HCT116 (cell line): ENCODE data around the gene ODF2L. TPM values are rescaled to one million over a fixed set of nuclear protein-coding genes. Genes with fewer than 3 reads are reported as not detected.

Source experiments
- ATAC-seq: fragments of 200-7000 bp; cut with Tn5 transposase; 2 replicates; pipeline ENCODE4 v1.9.1; 2020; ENCODE audit warnings: mild to moderate bottlenecking, moderate library complexity
- BruUV-seq: library from RNA; stranded (reverse); fragments of 400-500 nt; replicated peaks from 2 replicates; lab custom pipeline; 2021; lab: Mats Ljungman, UMichigan
- CTCF ChIA-PET: fragments of 300-600 bp; sonication (Branson Sonifier 250); formaldehyde crosslinking; loops from one replicate; lab custom pipeline; 2021; ENCODE audit warnings: antibody characterized with exemption; lab: Charles Lee
- POLR2A ChIA-PET: fragments of 300-600, 350-600 bp; sonication (Branson Sonifier 250); formaldehyde crosslinking; loops from one replicate; lab custom pipeline; 2021; ENCODE audit warnings: antibody characterized with exemption; lab: Charles Lee
- RAD21 ChIA-PET, 2 experiments: fragments of 300-600 bp; sonication (Branson Sonifier 250); formaldehyde crosslinking; loops; one replicate each; lab custom pipeline; 2023; ENCODE audit warnings: low total read pairs in 2 of 2; ENCODE audit not compliant: uncharacterized antibody in 2 of 2, unreplicated experiment in 2 of 2, low non-redundant PET in 1 of 2; lab: Charles Lee
- DNase-seq: peaks from one replicate; pipeline ENCODE4 v3.0.0-alpha.2; 2010; ENCODE audit warnings: low read depth, low spot score
- H2AFZ ChIP-seq: fragments of 200-600 bp; shearing (Covaris generic), sonication (generic); 2 replicates; pipeline ENCODE4 v1.6.1; 2017; ENCODE audit warnings: low read depth, mixed run types, mixed read lengths, antibody characterized with exemption, low read length; ENCODE audit not compliant: poor library complexity, severe bottlenecking
- H3K27ac ChIP-seq: 2 replicates; pipeline ENCODE4 v1.5.1; 2012; ENCODE audit warnings: low read depth, low read length
- H3K27me3 ChIP-seq: fragments of 200-600 bp; sonication (generic); 2 replicates; pipeline ENCODE4 v1.6.1; 2016; ENCODE audit warnings: mixed run types, low read length, mixed read lengths; ENCODE audit not compliant: insufficient read depth
- H3K36me3 ChIP-seq, 2 experiments: fragments of 200-500 bp in 1 of 2; fragments of 200-600 bp in 1 of 2; sonication (Bioruptor generic) in 1 of 2; sonication (generic) in 1 of 2; 2 replicates each; pipeline versions ENCODE4 v1.5.1 to v1.6.1; 2014 to 2016; ENCODE audit warnings: low read length in 2 of 2, inconsistent platforms in 1 of 2, mixed read lengths in 1 of 2, mixed run types in 1 of 2; ENCODE audit not compliant: insufficient read depth in 2 of 2, control insufficient read depth in 1 of 2
- H3K4me1 ChIP-seq, 2 experiments: fragments of 200-600 bp in 1 of 2; sonication (generic) in 1 of 2; 2 replicates each; pipeline versions ENCODE4 v1.5.1 to v1.6.1; 2012 to 2017; ENCODE audit warnings: low read length in 2 of 2, inconsistent platforms in 1 of 2, mild to moderate bottlenecking in 1 of 2, mixed read lengths in 1 of 2, mixed run types in 1 of 2, moderate library complexity in 1 of 2; ENCODE audit not compliant: insufficient read depth in 2 of 2, control insufficient read depth in 1 of 2
- H3K4me2 ChIP-seq: fragments of 200-600 bp; sonication (generic); 2 replicates; pipeline ENCODE4 v1.6.1; 2017; ENCODE audit warnings: mixed run types, low read length, mixed read lengths
- H3K4me3 ChIP-seq, 2 experiments: fragments of 200-600 bp in 1 of 2; sonication (generic) in 1 of 2; replicated peaks in 1 of 2; 2 replicates each; pipeline ENCODE4 v1.5.1; 2011 to 2016; ENCODE audit warnings: low read length in 2 of 2, control low read depth in 1 of 2, low read depth in 1 of 2, mild to moderate bottlenecking in 1 of 2, mixed read lengths in 1 of 2, mixed run types in 1 of 2
- H3K79me2 ChIP-seq: fragments of 200-600 bp; sonication (generic); 2 replicates; pipeline ENCODE4 v1.6.1; 2017; ENCODE audit warnings: mild to moderate bottlenecking, mixed run types, low read length, moderate library complexity, mixed read lengths; ENCODE audit not compliant: insufficient read depth
- H3K9ac ChIP-seq: fragments of 200-600 bp; sonication (generic); 2 replicates; pipeline ENCODE4 v1.6.1; 2016; ENCODE audit warnings: low read length, mixed read lengths
- H3K9me2 ChIP-seq: fragments of 200-600 bp; sonication (generic), shearing (Covaris generic); 2 replicates; pipeline ENCODE4 v1.6.1; 2017; ENCODE audit warnings: mixed run types, mild to moderate bottlenecking, moderate library complexity; ENCODE audit not compliant: insufficient read depth
- H3K9me3 ChIP-seq, 2 experiments: fragments of 200-500 bp in 1 of 2; fragments of 200-600 bp in 1 of 2; sonication (Bioruptor generic) in 1 of 2; sonication (generic) in 1 of 2; 2 replicates each; pipeline ENCODE4 v1.6.1; 2014 to 2017; ENCODE audit warnings: low read length in 2 of 2, mixed read lengths in 2 of 2, inconsistent platforms in 1 of 2, low read depth in 1 of 2, mild to moderate bottlenecking in 1 of 2, mixed run types in 1 of 2, moderate library complexity in 1 of 2; ENCODE audit not compliant: control insufficient read depth in 1 of 2, insufficient read depth in 1 of 2
- H4K20me1 ChIP-seq: fragments of 200-600 bp; sonication (generic), shearing (Covaris generic); 2 replicates; pipeline ENCODE4 v1.6.1; 2017; ENCODE audit warnings: mixed run types, mild to moderate bottlenecking, moderate library complexity; ENCODE audit not compliant: insufficient read depth
- ATF3 ChIP-seq: IDR thresholded peaks from 2 replicates; pipeline ENCODE4 v1.6.1; 2012
- CBX3 ChIP-seq: IDR thresholded peaks from 2 replicates; pipeline ENCODE4 v1.6.1; 2012; ENCODE audit warnings: low read depth
- CEBPB ChIP-seq: IDR thresholded peaks from 2 replicates; pipeline ENCODE4 v1.6.1; 2012; ENCODE audit warnings: low read depth
- EGR1 ChIP-seq: IDR thresholded peaks from 2 replicates; pipeline ENCODE4 v1.6.1; 2012; ENCODE audit warnings: low read depth
- EZH2 ChIP-seq: fragments of 200-600 bp; sonication (generic); IDR thresholded peaks from 2 replicates; pipeline ENCODE4 v1.6.1; 2017; ENCODE audit warnings: antibody characterized with exemption, mixed run types
- EZH2phosphoT487 ChIP-seq: fragments of 200-600 bp; IDR thresholded peaks from 2 replicates; pipeline ENCODE4 v1.6.1; 2018; ENCODE audit warnings: antibody characterized with exemption, borderline replicate concordance
- JUND ChIP-seq: IDR thresholded peaks from 2 replicates; pipeline ENCODE4 v1.6.1; 2012
- POLR2A ChIP-seq: IDR thresholded peaks from 2 replicates; pipeline ENCODE4 v1.7.0; 2011; ENCODE audit warnings: borderline replicate concordance; ENCODE audit not compliant: insufficient read depth, insufficient read length; ENCODE audit errors: extremely low read depth
- POLR2AphosphoS5 ChIP-seq: IDR thresholded peaks from 2 replicates; pipeline ENCODE4 v1.6.1; 2011; ENCODE audit warnings: mild to moderate bottlenecking, low read depth, low read length, moderate library complexity
- RAD21 ChIP-seq: IDR thresholded peaks from 2 replicates; pipeline ENCODE4 v1.6.1; 2012; ENCODE audit warnings: low read depth, mild to moderate bottlenecking
- REST ChIP-seq: IDR thresholded peaks from 2 replicates; pipeline ENCODE4 v1.6.1; 2012; ENCODE audit warnings: low read depth
- SRF ChIP-seq: IDR thresholded peaks from 2 replicates; pipeline ENCODE4 v1.6.1; 2012; ENCODE audit warnings: low read depth
- TCF7L2 ChIP-seq: IDR thresholded peaks from 2 replicates; pipeline ENCODE4 v1.7.0; 2011; ENCODE audit warnings: borderline replicate concordance, inconsistent platforms; ENCODE audit not compliant: insufficient read depth, insufficient read length; ENCODE audit errors: extremely low read depth
- YY1 ChIP-seq: IDR thresholded peaks from 2 replicates; pipeline ENCODE4 v1.6.1; 2011; ENCODE audit warnings: low read length, low read depth, moderate library complexity, mild to moderate bottlenecking; ENCODE audit not compliant: insufficient replicate concordance; ENCODE audit errors: extremely low read depth
- ZBTB33 ChIP-seq: IDR thresholded peaks from 2 replicates; pipeline ENCODE4 v1.6.1; 2011; ENCODE audit warnings: mild to moderate bottlenecking, low read length, moderate library complexity; ENCODE audit not compliant: insufficient replicate concordance; ENCODE audit errors: extremely low read depth
- ZNF274 ChIP-seq: fragments of 200-500 bp; sonication (Bioruptor generic); IDR thresholded peaks from 2 replicates; pipeline ENCODE4 v1.6.1; 2014; ENCODE audit warnings: mild to moderate bottlenecking, low read depth, low read length, inconsistent platforms
- intact Hi-C: fragments of 100-400 bp; cut with micrococcal nuclease; formaldehyde crosslinking; loops from 2 replicates; pipeline ENCODE4 v1.10.0; 2022
- total RNA-seq: library from RNA; stranded (reverse); gene quantifications from one replicate; pipeline ENCODE4 v1.2.1, GENCODE V29; 2021; ENCODE audit not compliant: unreplicated experiment
- TF ChIP-seq, protein P1 (sequence below), 3 experiments: fragments of 200-600 bp in 1 of 3; sonication (generic) in 1 of 3; IDR thresholded peaks in 2 of 3; conservative IDR thresholded peaks in 1 of 3; 2 replicates each; pipeline ENCODE4 v1.5.1; 2012 to 2017; ENCODE audit warnings: low read depth in 2 of 3, low read length in 2 of 3, antibody characterized with exemption in 1 of 3, borderline replicate concordance in 1 of 3, control low read depth in 1 of 3, mild to moderate bottlenecking in 1 of 3, mixed read lengths in 1 of 3, mixed run types in 1 of 3, moderate library complexity in 1 of 3; ENCODE audit not compliant: insufficient read depth in 1 of 3

Gene ODF2L
- total RNA-seq, 1 experiment from 2014 or later: 33.7 TPM

GRCh38 chr1:86325264-86325663, 70.9 kb downstream of the ODF2L start:
- Histone ChIP-seq H3K9ac (no peak overlapping the region), H3K79me2 (no peaks in the 10 kb centered on the region), H3K4me3 (no peak overlapping the region), H3K36me3 (no peaks in the 10 kb centered on the region), H3K27me3 (no peaks in the 10 kb centered on the region), H3K9me3 (no peaks in the 10 kb centered on the region), H3K4me1 (no peaks in the 10 kb centered on the region), H2AFZ (no peak overlapping the region), H4K20me1 (no peaks in the 10 kb centered on the region), H3K9me2 (no peaks in the 10 kb centered on the region), H3K4me2 (no peak overlapping the region), H3K27ac (no peak overlapping the region)
- ChIA-PET CTCF (no interaction called here), POLR2A (no interaction called here), RAD21 (no interaction called here)
- no peak for TF ChIP-seq CEBPB
- no peak for TF ChIP-seq REST
- no peak for TF ChIP-seq ZNF274
- no peak for TF ChIP-seq EZH2phosphoT487
- TF ChIP-seq TCF7L2: no peak
- no peak for TF ChIP-seq EZH2
- no peak for TF ChIP-seq EGR1
- no peak for TF ChIP-seq RAD21
- TF ChIP-seq, protein P1, sequence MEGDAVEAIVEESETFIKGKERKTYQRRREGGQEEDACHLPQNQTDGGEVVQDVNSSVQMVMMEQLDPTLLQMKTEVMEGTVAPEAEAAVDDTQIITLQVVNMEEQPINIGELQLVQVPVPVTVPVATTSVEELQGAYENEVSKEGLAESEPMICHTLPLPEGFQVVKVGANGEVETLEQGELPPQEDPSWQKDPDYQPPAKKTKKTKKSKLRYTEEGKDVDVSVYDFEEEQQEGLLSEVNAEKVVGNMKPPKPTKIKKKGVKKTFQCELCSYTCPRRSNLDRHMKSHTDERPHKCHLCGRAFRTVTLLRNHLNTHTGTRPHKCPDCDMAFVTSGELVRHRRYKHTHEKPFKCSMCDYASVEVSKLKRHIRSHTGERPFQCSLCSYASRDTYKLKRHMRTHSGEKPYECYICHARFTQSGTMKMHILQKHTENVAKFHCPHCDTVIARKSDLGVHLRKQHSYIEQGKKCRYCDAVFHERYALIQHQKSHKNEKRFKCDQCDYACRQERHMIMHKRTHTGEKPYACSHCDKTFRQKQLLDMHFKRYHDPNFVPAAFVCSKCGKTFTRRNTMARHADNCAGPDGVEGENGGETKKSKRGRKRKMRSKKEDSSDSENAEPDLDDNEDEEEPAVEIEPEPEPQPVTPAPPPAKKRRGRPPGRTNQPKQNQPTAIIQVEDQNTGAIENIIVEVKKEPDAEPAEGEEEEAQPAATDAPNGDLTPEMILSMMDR (IDR thresholded peaks at IDR 0.05 in 2 of 3, conservative IDR thresholded peaks at IDR 0.05 in 1 of 3; ENCODE audit: borderline replicate concordance in 1 of 3, insufficient read depth in 1 of 3, low read depth in 2 of 3, low read length in 2 of 3): no peak
- no peak for TF ChIP-seq YY1
- TF ChIP-seq CBX3: no peak
- no peak for TF ChIP-seq JUND
- no peak for TF ChIP-seq POLR2A
- TF ChIP-seq ATF3: no peak
- TF ChIP-seq POLR2AphosphoS5: no peak
- no peak for TF ChIP-seq SRF
- no peak for TF ChIP-seq ZBTB33
- DNase-seq (no peak), ATAC-seq (no peak)
- no TSS peak for BruUV-seq
- intact Hi-C loops: no loop called here
